ENCODE results near the gene MORC2. TPM values are rescaled to one million over a fixed set of nuclear protein-coding genes. Genes with fewer than 3 reads are reported as not detected.
A peak's percentile ranks its signal among the peaks of the same experiment; 100 is the strongest.

MORC2 gene
- total RNA-seq, 1 donor from 2014 or later, result 20.0 TPM

- H3K4me1 ChIP-seq, result no peaks in the 10 kb centered on the region
- peaks cover 57% of the 10 kb centered on the region for H3K36me3 ChIP-seq
- no peaks in the 10 kb centered on the region for H3K27me3 ChIP-seq
- H3K27ac ChIP-seq, result no peak overlapping the region
- no peaks in the 10 kb centered on the region for H3K9me3 ChIP-seq
- DNase-seq (no peak), ATAC-seq (no peak)
- intact Hi-C loops (cut with DNase I), result no loop called here
- TF ChIP-seq CTCF (IDR thresholded peaks at IDR 0.05), result no peak
- no peak overlapping the region for H3K4me3 ChIP-seq
Measured at GRCh38 chr22:30926706-30927105, 41.9 kb downstream of the MORC2 start.

GRCh38 chr22:30925667-30926066 lies 42.9 kb downstream of the MORC2 start:
- H3K27me3 ChIP-seq, result no peaks in the 10 kb centered on the region
- no peak for TF ChIP-seq CTCF (IDR thresholded peaks at IDR 0.05)
- H3K9me3 ChIP-seq, result no peaks in the 10 kb centered on the region
- intact Hi-C loops (cut with DNase I), result no loop called here
- DNase-seq (no peak), ATAC-seq (no peak)
- H3K4me3 ChIP-seq, result no peak overlapping the region
- H3K27ac ChIP-seq, result no peak overlapping the region
- H3K4me1 ChIP-seq, result no peaks in the 10 kb centered on the region
- H3K36me3 ChIP-seq, result peaks cover 46% of the 10 kb centered on the region

- H3K9me3 ChIP-seq, result no peaks in the 10 kb centered on the region
- H3K4me1 ChIP-seq, result no peaks in the 10 kb centered on the region
- peaks cover 23% of the 10 kb centered on the region for H3K36me3 ChIP-seq
- no peak for TF ChIP-seq CTCF (IDR thresholded peaks at IDR 0.05)
- H3K4me3 ChIP-seq, result no peak overlapping the region
- ATAC-seq, result no peak
- H3K27ac ChIP-seq, result no peak overlapping the region
- DNase-seq, result no peak
- intact Hi-C loops (cut with DNase I), result loop anchor here (5.0 kb wide), 1 partner anchor 161 kb away; no protein-coding TSS in a partner anchor
- H3K27me3 ChIP-seq, result no peaks in the 10 kb centered on the region
Measured at GRCh38 chr22:30923168-30923900, 45.2 kb downstream of the MORC2 start.

GRCh38 chr22:30922151-30922611 lies 46.4 kb downstream of the MORC2 start:
- Histone ChIP-seq H3K4me3 (peak overlapping the region; percentile 49), H3K27me3 (no peaks in the 10 kb centered on the region), H3K4me1 (no peaks in the 10 kb centered on the region), H3K9me3 (no peaks in the 10 kb centered on the region), H3K36me3 (peaks cover 12% of the 10 kb centered on the region), H3K27ac (peak overlapping the region; percentile 21)
- peak; percentile 87 for DNase-seq
- ATAC-seq, result peak; percentile 72
- TF ChIP-seq CTCF (IDR thresholded peaks at IDR 0.05), result no peak
- intact Hi-C loops (cut with DNase I), result loop anchor here (5.0 kb wide), 1 partner anchor 160 kb away; no protein-coding TSS in a partner anchor

- H3K36me3 ChIP-seq, result peaks cover 2% of the 10 kb centered on the region
- intact Hi-C loops (cut with DNase I), result loop anchor here (5.0 kb wide), 1 partner anchor 159 kb away; no protein-coding TSS in a partner anchor
- H3K9me3 ChIP-seq, result peaks cover 2% of the 10 kb centered on the region
- H3K27ac ChIP-seq, result no peak overlapping the region
- no peaks in the 10 kb centered on the region for H3K27me3 ChIP-seq
- DNase-seq (no peak), ATAC-seq (no peak)
- no peaks in the 10 kb centered on the region for H3K4me1 ChIP-seq
- TF ChIP-seq CTCF (IDR thresholded peaks at IDR 0.05), result no peak
- peak overlapping the region; percentile 49 for H3K4me3 ChIP-seq
Measured at GRCh38 chr22:30921108-30921507, 47.5 kb downstream of the MORC2 start.

All from upper lobe of right lung (tissue), 1 donor.